ENCODE results near the gene JUN. TPM values are rescaled to one million over a fixed set of nuclear protein-coding genes. Genes with fewer than 3 reads are reported as not detected.

JUN gene
- total and polyA plus RNA-seq, 4 donors = 15.0 to 29.8 (median 17.5) TPM

DNA sequence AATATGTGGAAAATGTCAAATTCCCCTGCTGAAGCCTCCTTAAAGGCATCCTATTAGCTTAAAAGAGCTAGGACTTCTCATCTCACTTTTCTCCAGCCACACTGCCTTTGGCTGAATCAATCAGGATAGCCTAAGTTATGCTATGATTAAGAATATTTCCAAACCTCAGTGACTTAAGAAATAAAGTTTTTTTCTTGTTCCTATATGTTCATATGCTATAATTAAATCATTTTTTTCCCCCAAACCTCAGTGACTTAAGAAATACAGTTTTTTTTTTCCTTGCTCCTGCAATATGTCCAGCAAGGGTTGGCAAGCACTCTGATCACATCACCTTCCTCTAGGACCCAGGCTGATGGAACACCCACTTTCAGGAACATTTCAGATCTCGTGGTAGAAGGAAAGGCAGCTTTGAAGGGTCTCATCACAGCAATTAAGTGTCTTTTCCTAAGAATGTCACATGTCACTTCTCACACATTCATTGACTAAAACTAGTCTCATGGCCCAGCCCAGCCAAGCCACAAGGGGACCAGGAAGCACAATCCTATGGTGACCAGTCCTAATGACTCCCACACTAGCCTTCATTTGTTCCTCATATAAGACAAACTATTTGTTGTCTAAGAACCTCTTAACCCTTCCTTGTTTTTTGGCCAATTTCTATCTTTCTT, 6.3 kb upstream of the JUN start:
- H3K4me1 ChIP-seq (ENCODE audit: control insufficient read depth in 4 of 4, insufficient read depth in 4 of 4, low read length in 3 of 4) = peaks cover 0 to 15% (median 4%) of the 10 kb centered on the region in 4 donors
- H3K36me3 ChIP-seq (ENCODE audit: control insufficient read depth in 4 of 4, insufficient read depth in 3 of 4, low read depth in 1 of 4, low read length in 3 of 4) = peaks cover 0 to 3% (median 0%) of the 10 kb centered on the region in 4 donors
- no peak for DNase-seq (ENCODE audit: low spot score)
- H3K27ac ChIP-seq (ENCODE audit: low read depth in 1 of 2, low read length in 2 of 2) = no peak overlapping the region
- H3K9ac ChIP-seq (ENCODE audit: low read depth in 1 of 2, low read length in 2 of 2) = no peak overlapping the region
- H3K4me3 ChIP-seq (ENCODE audit: low read depth in 1 of 3, low read length in 3 of 3) = no peak overlapping the region
- TF ChIP-seq YY1 (IDR thresholded peaks at IDR 0.05) = no peak
- no peak for TF ChIP-seq FOXA1 (IDR thresholded peaks at IDR 0.05)
- TF ChIP-seq, protein P1, sequence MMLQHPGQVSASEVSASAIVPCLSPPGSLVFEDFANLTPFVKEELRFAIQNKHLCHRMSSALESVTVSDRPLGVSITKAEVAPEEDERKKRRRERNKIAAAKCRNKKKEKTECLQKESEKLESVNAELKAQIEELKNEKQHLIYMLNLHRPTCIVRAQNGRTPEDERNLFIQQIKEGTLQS (IDR thresholded peaks at IDR 0.05) = no peak
- TF ChIP-seq HNF4A (conservative IDR thresholded peaks at IDR 0.05) = no peak
- TF ChIP-seq HNF4G (IDR thresholded peaks at IDR 0.05) = no peak
- TF ChIP-seq, protein P2, sequence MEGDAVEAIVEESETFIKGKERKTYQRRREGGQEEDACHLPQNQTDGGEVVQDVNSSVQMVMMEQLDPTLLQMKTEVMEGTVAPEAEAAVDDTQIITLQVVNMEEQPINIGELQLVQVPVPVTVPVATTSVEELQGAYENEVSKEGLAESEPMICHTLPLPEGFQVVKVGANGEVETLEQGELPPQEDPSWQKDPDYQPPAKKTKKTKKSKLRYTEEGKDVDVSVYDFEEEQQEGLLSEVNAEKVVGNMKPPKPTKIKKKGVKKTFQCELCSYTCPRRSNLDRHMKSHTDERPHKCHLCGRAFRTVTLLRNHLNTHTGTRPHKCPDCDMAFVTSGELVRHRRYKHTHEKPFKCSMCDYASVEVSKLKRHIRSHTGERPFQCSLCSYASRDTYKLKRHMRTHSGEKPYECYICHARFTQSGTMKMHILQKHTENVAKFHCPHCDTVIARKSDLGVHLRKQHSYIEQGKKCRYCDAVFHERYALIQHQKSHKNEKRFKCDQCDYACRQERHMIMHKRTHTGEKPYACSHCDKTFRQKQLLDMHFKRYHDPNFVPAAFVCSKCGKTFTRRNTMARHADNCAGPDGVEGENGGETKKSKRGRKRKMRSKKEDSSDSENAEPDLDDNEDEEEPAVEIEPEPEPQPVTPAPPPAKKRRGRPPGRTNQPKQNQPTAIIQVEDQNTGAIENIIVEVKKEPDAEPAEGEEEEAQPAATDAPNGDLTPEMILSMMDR (IDR thresholded peaks at IDR 0.05; ENCODE audit: low read depth, low read length, missing input control) = no peak
- TF ChIP-seq JUND (IDR thresholded peaks at IDR 0.05) = no peak
- no peak for TF ChIP-seq REST (IDR thresholded peaks at IDR 0.05)
- TF ChIP-seq ZBTB33 (IDR thresholded peaks at IDR 0.05) = no peak
- WGBS = 88% methylated on average over 1 of the region's 1 CpG
- no peaks in the 10 kb centered on the region for H3K27me3 ChIP-seq (ENCODE audit: control insufficient read depth in 4 of 4, insufficient read depth in 4 of 4, low read length in 3 of 4)
- H3K9me3 ChIP-seq (ENCODE audit: control insufficient read depth in 4 of 4, low read length in 3 of 4) = no peaks in the 10 kb centered on the region

DNA sequence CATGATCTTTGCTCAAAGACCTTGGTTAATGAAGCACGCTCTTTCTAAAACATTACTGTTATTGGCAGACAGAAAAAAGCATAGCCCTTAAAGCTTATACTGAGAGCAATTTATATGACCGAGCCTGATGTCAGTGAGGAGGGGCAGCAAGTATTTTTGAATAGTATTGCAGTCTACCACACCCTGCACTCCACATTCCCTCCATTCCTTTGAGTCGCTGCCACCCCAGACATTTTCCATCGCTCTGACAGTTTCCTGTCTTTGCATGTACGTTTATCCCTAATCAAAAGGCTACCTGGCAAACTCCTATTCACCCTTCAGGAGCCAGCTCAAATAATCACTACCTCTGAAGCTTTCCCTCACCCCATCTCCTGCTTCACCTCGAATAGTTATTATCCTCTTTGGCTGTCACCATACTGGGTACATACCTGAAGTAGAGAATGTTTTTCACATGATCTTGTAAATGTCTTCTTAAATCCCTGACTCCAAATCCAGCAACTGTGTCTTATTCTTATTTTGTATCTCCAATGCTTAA, 5.5 kb upstream of the JUN start:
- Histone ChIP-seq H3K4me1 (ENCODE audit: control insufficient read depth in 4 of 4, insufficient read depth in 4 of 4, low read length in 3 of 4) (peaks cover 0 to 14% (median 4%) of the 10 kb centered on the region in 4 donors), H3K4me3 (ENCODE audit: low read depth in 1 of 3, low read length in 3 of 3) (no peak overlapping the region), H3K9ac (ENCODE audit: low read depth in 1 of 2, low read length in 2 of 2) (no peak overlapping the region), H3K36me3 (ENCODE audit: control insufficient read depth in 4 of 4, insufficient read depth in 3 of 4, low read depth in 1 of 4, low read length in 3 of 4) (peaks cover 0 to 3% (median 0%) of the 10 kb centered on the region in 4 donors), H3K9me3 (ENCODE audit: control insufficient read depth in 4 of 4, low read length in 3 of 4) (no peaks in the 10 kb centered on the region), H3K27ac (ENCODE audit: low read depth in 1 of 2, low read length in 2 of 2) (no peak overlapping the region), H3K27me3 (ENCODE audit: control insufficient read depth in 4 of 4, insufficient read depth in 4 of 4, low read length in 3 of 4) (no peaks in the 10 kb centered on the region)
- 88% methylated on average over 6 of the region's 6 CpGs for WGBS
- no peak for DNase-seq (ENCODE audit: low spot score)
- no peak for TF ChIP-seq RAD21 (IDR thresholded peaks at IDR 0.05)
- TF ChIP-seq, protein P2 (IDR thresholded peaks at IDR 0.05; ENCODE audit: low read depth, low read length, missing input control) = no peak
- TF ChIP-seq, protein P3, sequence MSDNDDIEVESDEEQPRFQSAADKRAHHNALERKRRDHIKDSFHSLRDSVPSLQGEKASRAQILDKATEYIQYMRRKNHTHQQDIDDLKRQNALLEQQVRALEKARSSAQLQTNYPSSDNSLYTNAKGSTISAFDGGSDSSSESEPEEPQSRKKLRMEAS (IDR thresholded peaks at IDR 0.05) = no peak
- TF ChIP-seq JUND (IDR thresholded peaks at IDR 0.05) = no peak
- TF ChIP-seq GABPA (IDR thresholded peaks at IDR 0.05 in 1 of 2, conservative IDR thresholded peaks at IDR 0.05 in 1 of 2) = no peak
- TF ChIP-seq FOXA2 (IDR thresholded peaks at IDR 0.05) = no peak
- no peak for TF ChIP-seq ZBTB33 (IDR thresholded peaks at IDR 0.05)
- TF ChIP-seq TAF1 (conservative IDR thresholded peaks at IDR 0.05) = no peak

Measured in liver (tissue), 9 donors.